Measurements from ENCODE around the gene SLAMF6. TPM values are rescaled to one million over a fixed set of nuclear protein-coding genes. Genes with fewer than 3 reads are reported as not detected.
"Not testable (repeated sequence)": the region's sequence is repeated elsewhere in the genome, so short reads cannot be mapped to it uniquely, and the experiment has no call there.

SLAMF6 gene
- total RNA-seq = 11.8 and 13.0 TPM in 2 replicates

GRCh38 chr1:160522622-160523345 lies at the start of gene SLAMF6:
Gene SLAMF6, minus strand, starts transcription at chr1:160523255. Its CDS starts 63 bp downstream, at chr1:160523192.
- Mint-ChIP-seq H3K4me3 (ENCODE audit: low read depth) (peak within 1 kb of the TSS; percentile 85), H3K9me3 (peaks cover 39% of the 10 kb centered on the region), H3K27me3 (ENCODE audit: low read depth) (no peaks in the 10 kb centered on the region), H3K36me3 (ENCODE audit: low read depth) (peaks cover 40% of the 10 kb centered on the region), H3K27ac (peak within 1 kb of the TSS; percentile 97), H3K4me1 (ENCODE audit: low read depth) (peaks cover 61% of the 10 kb centered on the region)
- intact Hi-C loops (cut with micrococcal nuclease) = loop anchor here (1.0 to 5.0 kb wide), 2 partner anchors 85 to 150 kb away; no protein-coding TSS in a partner anchor
- peak; percentile 35 for DNase-seq (ENCODE audit: low spot score)

GRCh38 chr1:160570840-160571239 lies 47.8 kb upstream of the SLAMF6 start:
- H3K9me3 Mint-ChIP-seq = peaks cover 7% of the 10 kb centered on the region
- H3K4me3 Mint-ChIP-seq (ENCODE audit: low read depth) = no peak overlapping the region
- H3K27ac Mint-ChIP-seq = peak overlapping the region; percentile 73
- peaks cover 61% of the 10 kb centered on the region for H3K36me3 Mint-ChIP-seq (ENCODE audit: low read depth)
- no peaks in the 10 kb centered on the region for H3K27me3 Mint-ChIP-seq (ENCODE audit: low read depth)
- peaks cover 82% of the 10 kb centered on the region for H3K4me1 Mint-ChIP-seq (ENCODE audit: low read depth)
- intact Hi-C loops (cut with micrococcal nuclease) = no loop called here
- DNase-seq (ENCODE audit: low spot score) = no peak

- peaks cover 81% of the 10 kb centered on the region for H3K4me1 Mint-ChIP-seq (ENCODE audit: low read depth)
- intact Hi-C loops (cut with micrococcal nuclease) = loop anchor here (2.0 to 5.0 kb wide), 4 partner anchors 29 to 308 kb away; partner anchors contain the start of gene DCAF8
- peaks cover 7% of the 10 kb centered on the region for H3K9me3 Mint-ChIP-seq
- H3K36me3 Mint-ChIP-seq (ENCODE audit: low read depth) = peaks cover 67% of the 10 kb centered on the region
- no peaks in the 10 kb centered on the region for H3K27me3 Mint-ChIP-seq (ENCODE audit: low read depth)
- peak overlapping the region; percentile 20 for H3K4me3 Mint-ChIP-seq (ENCODE audit: low read depth)
- DNase-seq (ENCODE audit: low spot score) = no peak
- H3K27ac Mint-ChIP-seq = peak overlapping the region; percentile 98
Measured at GRCh38 chr1:160569806-160570205, 46.8 kb upstream of the SLAMF6 start.

- peaks cover 76% of the 10 kb centered on the region for H3K36me3 Mint-ChIP-seq (ENCODE audit: low read depth)
- peak; percentile 59 for DNase-seq (ENCODE audit: low spot score)
- intact Hi-C loops (cut with micrococcal nuclease) = loop anchor here (1.0 to 5.0 kb wide), 7 partner anchors 8 to 306 kb away; partner anchors contain the start of gene DCAF8
- peak overlapping the region; percentile 98 for H3K27ac Mint-ChIP-seq
- H3K4me1 Mint-ChIP-seq (ENCODE audit: low read depth) = peaks cover 72% of the 10 kb centered on the region
- H3K4me3 Mint-ChIP-seq (ENCODE audit: low read depth) = peak overlapping the region; percentile 76
- no peaks in the 10 kb centered on the region for H3K27me3 Mint-ChIP-seq (ENCODE audit: low read depth)
- H3K9me3 Mint-ChIP-seq = peaks cover 12% of the 10 kb centered on the region
Measured at GRCh38 chr1:160567858-160568682, 45.0 kb upstream of the SLAMF6 start.

GRCh38 chr1:160567341-160567740 lies 44.3 kb upstream of the SLAMF6 start:
- Mint-ChIP-seq H3K4me1 (ENCODE audit: low read depth) (peaks cover 67% of the 10 kb centered on the region), H3K4me3 (ENCODE audit: low read depth) (peak overlapping the region; percentile 76), H3K27me3 (ENCODE audit: low read depth) (no peaks in the 10 kb centered on the region), H3K27ac (peak overlapping the region; percentile 98), H3K9me3 (peaks cover 19% of the 10 kb centered on the region), H3K36me3 (ENCODE audit: low read depth) (peaks cover 76% of the 10 kb centered on the region)
- no peak for DNase-seq (ENCODE audit: low spot score)
- intact Hi-C loops (cut with micrococcal nuclease) = loop anchor here (5.0 kb wide), 2 partner anchors 40 to 305 kb away; partner anchors contain the start of gene DCAF8

- Mint-ChIP-seq H3K4me3 (ENCODE audit: low read depth) (no peak overlapping the region), H3K27me3 (ENCODE audit: low read depth) (no peaks in the 10 kb centered on the region), H3K36me3 (ENCODE audit: low read depth) (peaks cover 78% of the 10 kb centered on the region), H3K9me3 (peaks cover 22% of the 10 kb centered on the region), H3K27ac (peak overlapping the region; percentile 44), H3K4me1 (ENCODE audit: low read depth) (peaks cover 68% of the 10 kb centered on the region)
- no peak for DNase-seq (ENCODE audit: low spot score)
- intact Hi-C loops (cut with micrococcal nuclease) = loop anchor here (5.0 kb wide), 2 partner anchors 42 to 303 kb away; partner anchors contain the start of gene DCAF8
Measured at GRCh38 chr1:160565564-160565963, 42.5 kb upstream of the SLAMF6 start.

- not testable (repeated sequence) for DNase-seq (ENCODE audit: low spot score); H3K27me3 Mint-ChIP-seq (ENCODE audit: low read depth)
- peaks cover 85% of the 10 kb centered on the region for H3K36me3 Mint-ChIP-seq (ENCODE audit: low read depth)
Measured at GRCh38 chr1:160563230-160563629, 40.2 kb upstream of the SLAMF6 start.

GRCh38 chr1:160562745-160563144 lies 39.7 kb upstream of the SLAMF6 start:
- peaks cover 76% of the 10 kb centered on the region for H3K4me1 Mint-ChIP-seq (ENCODE audit: low read depth)
- H3K27me3 Mint-ChIP-seq (ENCODE audit: low read depth); H3K27ac Mint-ChIP-seq; H3K4me3 Mint-ChIP-seq (ENCODE audit: low read depth); DNase-seq (ENCODE audit: low spot score); intact Hi-C loops (cut with micrococcal nuclease): not testable (repeated sequence)
- peaks cover 82% of the 10 kb centered on the region for H3K36me3 Mint-ChIP-seq (ENCODE audit: low read depth)
- peaks cover 26% of the 10 kb centered on the region for H3K9me3 Mint-ChIP-seq

More at GRCh38 chr1:160563230-160563629, 40.2 kb upstream of the SLAMF6 start:
- intact Hi-C loops (cut with micrococcal nuclease); H3K4me3 Mint-ChIP-seq (ENCODE audit: low read depth): not testable (repeated sequence)
- H3K4me1 Mint-ChIP-seq (ENCODE audit: low read depth) = peaks cover 79% of the 10 kb centered on the region
- H3K9me3 Mint-ChIP-seq = peaks cover 26% of the 10 kb centered on the region
- H3K27ac Mint-ChIP-seq = peak overlapping the region; percentile 21

GRCh38 chr1:160560806-160561205 lies 37.8 kb upstream of the SLAMF6 start:
- H3K36me3 Mint-ChIP-seq (ENCODE audit: low read depth) = peaks cover 74% of the 10 kb centered on the region
- DNase-seq (ENCODE audit: low spot score) = no peak
- H3K4me3 Mint-ChIP-seq (ENCODE audit: low read depth) = peak overlapping the region; percentile 73
- peaks cover 26% of the 10 kb centered on the region for H3K9me3 Mint-ChIP-seq
- peak overlapping the region; percentile 80 for H3K27ac Mint-ChIP-seq
- peaks cover 61% of the 10 kb centered on the region for H3K4me1 Mint-ChIP-seq (ENCODE audit: low read depth)
- intact Hi-C loops (cut with micrococcal nuclease) = loop anchor here (1.0 kb wide), 2 partner anchors 7 to 15 kb away; no protein-coding TSS in a partner anchor
- no peaks in the 10 kb centered on the region for H3K27me3 Mint-ChIP-seq (ENCODE audit: low read depth)

GRCh38 chr1:160560045-160560705 lies 37.1 kb upstream of the SLAMF6 start:
- Mint-ChIP-seq H3K9me3 (peaks cover 26% of the 10 kb centered on the region), H3K36me3 (ENCODE audit: low read depth) (peaks cover 72% of the 10 kb centered on the region), H3K4me3 (ENCODE audit: low read depth) (peak overlapping the region; percentile 73), H3K27me3 (ENCODE audit: low read depth) (no peaks in the 10 kb centered on the region), H3K4me1 (ENCODE audit: low read depth) (peaks cover 57% of the 10 kb centered on the region), H3K27ac (peak overlapping the region; percentile 80)
- DNase-seq (ENCODE audit: low spot score) = no peak
- intact Hi-C loops (cut with micrococcal nuclease) = loop anchor here (1.0 kb wide), 2 partner anchors 8 to 16 kb away; no protein-coding TSS in a partner anchor

- not testable (repeated sequence) for DNase-seq (ENCODE audit: low spot score); H3K27me3 Mint-ChIP-seq (ENCODE audit: low read depth)
- intact Hi-C loops (cut with micrococcal nuclease) = loop anchor here (2.0 kb wide), 1 partner anchor 19 kb away; no protein-coding TSS in a partner anchor
- H3K4me3 Mint-ChIP-seq (ENCODE audit: low read depth) = peak overlapping the region; percentile 73
- peak overlapping the region; percentile 80 for H3K27ac Mint-ChIP-seq
- peaks cover 26% of the 10 kb centered on the region for H3K9me3 Mint-ChIP-seq
- peaks cover 65% of the 10 kb centered on the region for H3K36me3 Mint-ChIP-seq (ENCODE audit: low read depth)
- peaks cover 51% of the 10 kb centered on the region for H3K4me1 Mint-ChIP-seq (ENCODE audit: low read depth)
Measured at GRCh38 chr1:160559437-160559836, 36.4 kb upstream of the SLAMF6 start.
